ENCODE measurements around the gene FAM83B. TPM values are rescaled to one million over a fixed set of nuclear protein-coding genes. Genes with fewer than 3 reads are reported as not detected.

The FAM83B gene
- total RNA-seq, 1 donor from 2014 or later, result 40.3 TPM

DNA sequence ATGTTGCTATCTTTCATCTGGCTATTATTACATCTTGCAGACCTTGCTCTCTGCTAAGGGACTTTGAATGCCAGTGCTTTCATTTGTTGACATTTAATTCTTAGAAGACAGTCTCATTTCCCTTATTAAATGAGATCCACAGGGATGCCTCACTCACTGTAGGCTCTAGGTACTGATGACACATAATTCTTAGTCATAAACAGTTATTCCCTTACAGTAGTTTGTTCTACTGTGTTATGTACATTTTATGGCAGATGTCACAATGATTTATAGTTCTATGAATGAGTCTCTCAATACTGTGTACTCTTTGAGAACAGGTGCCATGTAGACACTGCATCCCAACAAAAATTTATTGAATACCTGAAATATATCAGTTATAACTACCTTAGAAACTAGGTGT, 70.3 kb downstream of the FAM83B start:
- peak; percentile 91 for DNase-seq (ENCODE audit: low read depth)
- no peak for FAIRE-seq
- Histone ChIP-seq H3K36me3 (ENCODE audit: control insufficient read depth, insufficient read depth, low read length) (no peaks in the 10 kb centered on the region), H3K27me3 (ENCODE audit: control insufficient read depth, insufficient read depth, low read length) (no peaks in the 10 kb centered on the region), H3K4me3 (ENCODE audit: low read depth, low read length) (no peak overlapping the region)
- TF ChIP-seq, protein P1, sequence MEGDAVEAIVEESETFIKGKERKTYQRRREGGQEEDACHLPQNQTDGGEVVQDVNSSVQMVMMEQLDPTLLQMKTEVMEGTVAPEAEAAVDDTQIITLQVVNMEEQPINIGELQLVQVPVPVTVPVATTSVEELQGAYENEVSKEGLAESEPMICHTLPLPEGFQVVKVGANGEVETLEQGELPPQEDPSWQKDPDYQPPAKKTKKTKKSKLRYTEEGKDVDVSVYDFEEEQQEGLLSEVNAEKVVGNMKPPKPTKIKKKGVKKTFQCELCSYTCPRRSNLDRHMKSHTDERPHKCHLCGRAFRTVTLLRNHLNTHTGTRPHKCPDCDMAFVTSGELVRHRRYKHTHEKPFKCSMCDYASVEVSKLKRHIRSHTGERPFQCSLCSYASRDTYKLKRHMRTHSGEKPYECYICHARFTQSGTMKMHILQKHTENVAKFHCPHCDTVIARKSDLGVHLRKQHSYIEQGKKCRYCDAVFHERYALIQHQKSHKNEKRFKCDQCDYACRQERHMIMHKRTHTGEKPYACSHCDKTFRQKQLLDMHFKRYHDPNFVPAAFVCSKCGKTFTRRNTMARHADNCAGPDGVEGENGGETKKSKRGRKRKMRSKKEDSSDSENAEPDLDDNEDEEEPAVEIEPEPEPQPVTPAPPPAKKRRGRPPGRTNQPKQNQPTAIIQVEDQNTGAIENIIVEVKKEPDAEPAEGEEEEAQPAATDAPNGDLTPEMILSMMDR (IDR thresholded peaks at IDR 0.05; ENCODE audit: insufficient read depth, low read length, severe bottlenecking), result no peak

DNA sequence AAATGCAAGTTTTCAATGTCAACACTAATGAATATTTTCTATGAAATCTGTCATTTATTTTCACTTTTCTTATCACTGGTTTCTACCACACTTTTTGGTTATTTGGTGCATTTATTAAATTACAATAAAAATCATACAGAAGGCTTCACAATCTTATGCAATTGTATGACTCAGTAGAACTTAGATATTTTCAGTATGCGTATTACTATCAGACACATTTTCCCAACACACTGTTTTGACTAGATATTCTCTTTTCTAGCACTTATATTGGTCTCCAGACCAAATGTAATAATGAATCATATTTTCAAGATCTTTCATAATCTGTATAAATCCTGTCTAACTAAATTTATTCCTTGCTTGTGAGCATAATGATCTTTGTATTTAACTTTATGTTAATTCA, 74.1 kb downstream of the FAM83B start:
- Histone ChIP-seq H3K27me3 (ENCODE audit: control insufficient read depth, insufficient read depth, low read length) (no peaks in the 10 kb centered on the region), H3K4me3 (ENCODE audit: low read depth, low read length) (no peak overlapping the region), H3K36me3 (ENCODE audit: control insufficient read depth, insufficient read depth, low read length) (no peaks in the 10 kb centered on the region)
- no peak for FAIRE-seq
- TF ChIP-seq, protein P1 (IDR thresholded peaks at IDR 0.05; ENCODE audit: insufficient read depth, low read length, severe bottlenecking), result no peak
- DNase-seq (ENCODE audit: low read depth), result peak; percentile 61

DNA sequence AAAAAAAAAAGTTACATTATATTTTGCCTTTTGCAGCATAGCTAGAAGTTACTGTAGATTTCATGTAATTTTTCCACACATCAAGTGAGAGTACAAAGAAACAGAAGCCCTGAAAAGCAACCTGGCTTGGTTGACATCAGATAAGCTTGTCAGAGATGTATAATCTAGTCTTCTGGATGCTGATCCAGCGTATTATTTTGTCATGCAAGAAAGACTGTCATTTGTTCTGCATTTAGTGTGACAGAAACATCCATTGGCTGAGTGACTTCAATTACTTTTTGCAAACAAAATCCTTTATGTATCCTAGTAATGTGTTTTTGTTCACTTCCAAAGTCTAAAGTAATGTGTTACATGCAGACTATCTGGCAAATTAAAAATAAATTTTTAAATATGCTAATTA, 75.3 kb downstream of the FAM83B start:
- TF ChIP-seq, protein P1 (IDR thresholded peaks at IDR 0.05; ENCODE audit: insufficient read depth, low read length, severe bottlenecking), result no peak
- Histone ChIP-seq H3K4me3 (ENCODE audit: low read depth, low read length) (no peak overlapping the region), H3K27me3 (ENCODE audit: control insufficient read depth, insufficient read depth, low read length) (no peaks in the 10 kb centered on the region), H3K36me3 (ENCODE audit: control insufficient read depth, insufficient read depth, low read length) (peaks cover 1% of the 10 kb centered on the region)
- FAIRE-seq (no peak), DNase-seq (ENCODE audit: low read depth) (no peak)

DNA sequence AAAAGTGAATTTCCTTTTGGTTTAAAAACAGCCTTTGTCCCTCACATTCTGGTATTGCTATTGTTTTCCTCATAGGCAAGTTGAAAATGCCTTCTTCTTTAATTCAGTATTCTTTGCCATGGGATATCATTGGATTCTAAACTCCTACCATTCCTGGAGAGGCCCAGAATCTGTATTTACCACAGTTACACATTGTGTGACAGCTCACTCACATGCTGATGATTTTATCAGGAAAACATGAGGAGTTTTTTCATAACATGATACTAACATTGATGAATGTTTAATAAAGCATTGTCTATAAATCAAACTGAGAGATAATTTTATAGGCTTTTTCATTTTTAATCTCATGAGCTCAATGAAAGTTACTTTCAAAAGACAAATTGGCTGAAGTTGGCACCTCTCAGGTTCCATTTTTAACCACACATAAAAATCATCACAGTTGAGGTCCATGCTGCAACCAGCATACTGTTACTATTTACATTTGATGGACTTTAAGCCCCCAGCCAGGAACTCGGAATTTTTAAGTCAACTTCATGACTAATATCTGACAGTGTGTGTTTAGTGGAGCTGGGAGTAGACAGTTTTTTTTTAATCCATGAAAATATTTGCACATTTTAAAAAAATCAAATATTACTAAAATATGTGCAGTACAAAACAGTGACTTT, 82.8 kb downstream of the FAM83B start:
- DNase-seq (ENCODE audit: low read depth) (no peak), FAIRE-seq (no peak)
- peaks cover 3% of the 10 kb centered on the region for H3K36me3 ChIP-seq (ENCODE audit: control insufficient read depth, insufficient read depth, low read length)
- no peaks in the 10 kb centered on the region for H3K27me3 ChIP-seq (ENCODE audit: control insufficient read depth, insufficient read depth, low read length)
- H3K4me3 ChIP-seq (ENCODE audit: low read depth, low read length), result no peak overlapping the region
- TF ChIP-seq, protein P1 (IDR thresholded peaks at IDR 0.05; ENCODE audit: insufficient read depth, low read length, severe bottlenecking), result no peak

DNA sequence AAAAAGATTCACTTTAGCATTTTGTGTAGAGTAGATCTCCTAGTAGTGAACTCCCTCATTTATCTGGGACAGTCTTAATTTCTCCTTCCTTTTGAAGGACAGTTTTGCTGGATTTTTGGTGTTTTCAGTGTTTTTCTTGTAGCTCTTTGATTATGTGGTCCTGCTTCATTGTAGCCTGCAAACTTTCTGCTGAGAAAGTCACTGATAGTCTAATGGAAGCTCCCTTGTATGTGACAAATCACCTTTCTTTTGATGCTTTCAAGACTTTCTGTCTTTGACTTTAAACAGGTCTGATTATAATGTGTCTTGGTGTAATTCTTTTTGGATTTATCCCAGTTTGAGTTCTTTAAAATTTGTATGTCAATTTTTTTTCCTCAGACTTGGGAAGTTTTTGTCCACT, 86.1 kb downstream of the FAM83B start:
- FAIRE-seq (no peak), DNase-seq (ENCODE audit: low read depth) (no peak)
- TF ChIP-seq, protein P1 (IDR thresholded peaks at IDR 0.05; ENCODE audit: insufficient read depth, low read length, severe bottlenecking), result no peak
- H3K36me3 ChIP-seq (ENCODE audit: control insufficient read depth, insufficient read depth, low read length), result peaks cover 2% of the 10 kb centered on the region
- no peaks in the 10 kb centered on the region for H3K27me3 ChIP-seq (ENCODE audit: control insufficient read depth, insufficient read depth, low read length)
- no peak overlapping the region for H3K4me3 ChIP-seq (ENCODE audit: low read depth, low read length)

DNA sequence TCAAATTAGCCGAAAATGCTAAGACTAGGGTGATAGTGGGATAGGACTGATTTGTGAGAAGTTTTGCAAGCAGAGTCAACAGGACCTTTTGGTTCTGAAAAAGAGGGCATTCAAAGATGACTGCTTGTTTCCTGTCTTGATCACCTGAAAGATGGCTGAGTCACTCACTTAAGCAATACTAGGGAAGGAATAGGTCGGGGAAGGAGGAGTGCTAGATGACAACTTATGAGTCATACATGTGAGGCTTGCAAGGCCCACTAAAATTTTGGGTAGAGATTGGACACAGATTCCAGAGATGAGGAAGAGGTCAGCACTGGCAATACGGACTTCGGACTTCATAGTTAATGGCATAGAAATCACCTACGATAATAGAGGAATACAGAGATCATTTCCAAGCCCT, 89.2 kb downstream of the FAM83B start:
- FAIRE-seq (peak; percentile 95), DNase-seq (ENCODE audit: low read depth) (peak; percentile 99)
- Histone ChIP-seq H3K4me3 (ENCODE audit: low read depth, low read length) (no peak overlapping the region), H3K27me3 (ENCODE audit: control insufficient read depth, insufficient read depth, low read length) (no peaks in the 10 kb centered on the region), H3K36me3 (ENCODE audit: control insufficient read depth, insufficient read depth, low read length) (peaks cover 6% of the 10 kb centered on the region)
- TF ChIP-seq, protein P1 (IDR thresholded peaks at IDR 0.05; ENCODE audit: insufficient read depth, low read length, severe bottlenecking), result no peak
